ENCODE measurements around the gene CPSF3. TPM values are rescaled to one million over a fixed set of nuclear protein-coding genes. Genes with fewer than 3 reads are reported as not detected.

The CPSF3 gene
- total and polyA plus RNA-seq, 2 of the 8 experiments (the other 6 are each of a cell fraction or from before 2014, with no cell fraction given): 44.5 to 93.3 TPM

DNA sequence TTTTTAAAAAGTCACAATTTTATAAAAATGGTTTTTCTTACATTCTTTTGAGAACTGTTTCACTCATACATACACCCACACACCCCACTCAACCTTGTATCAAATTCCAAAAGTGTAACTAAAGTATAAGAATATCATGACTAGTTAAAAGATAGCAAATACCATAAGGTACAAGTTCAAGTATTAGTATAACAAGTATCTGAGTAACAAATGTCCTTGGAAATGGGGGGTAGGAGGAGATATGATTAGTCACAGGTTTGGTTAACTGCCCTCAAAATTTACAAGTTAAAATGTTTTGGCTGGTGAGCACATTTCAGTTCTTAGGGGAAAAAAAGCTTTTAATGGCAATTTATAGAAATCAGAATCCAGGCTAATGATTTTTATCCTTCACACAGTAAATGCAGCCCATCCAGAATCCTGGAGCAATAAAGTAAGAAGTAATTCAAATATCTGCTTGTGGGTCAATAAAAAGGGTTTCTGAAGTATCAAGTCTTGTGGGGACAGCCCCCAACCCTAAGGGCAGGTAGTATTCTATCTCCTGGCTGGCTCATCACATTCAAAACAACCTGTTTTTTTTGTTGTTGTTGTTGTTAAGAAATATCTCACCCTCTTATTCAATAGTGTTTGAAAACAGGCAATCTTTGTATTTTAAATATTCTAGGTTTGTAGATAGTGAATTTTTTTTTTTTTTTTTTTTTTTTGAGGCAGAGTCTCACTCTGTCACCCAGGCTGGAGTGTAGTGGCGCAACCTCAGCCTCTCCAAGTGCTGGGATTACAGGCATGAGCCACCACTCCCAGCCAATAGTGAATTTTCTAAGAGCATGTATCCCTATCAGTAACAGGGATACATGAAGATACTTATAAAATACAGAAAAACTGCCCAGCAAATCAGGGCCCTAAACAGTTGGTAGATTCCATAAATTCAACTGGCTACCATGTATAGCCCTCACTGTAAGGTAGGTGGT lies 65.4 kb downstream of the CPSF3 start:
- no peak overlapping the region for H3K4me2 ChIP-seq (ENCODE audit: insufficient read depth in 1 of 2, low read depth in 2 of 2, low read length in 2 of 2)
- no peaks in the 10 kb centered on the region for H3K27me3 ChIP-seq (replicated peaks in 1 of 4; ENCODE audit: control insufficient read depth in 3 of 4, extremely low read depth in 1 of 4, insufficient read depth in 3 of 4, low read length in 3 of 4)
- no peaks in the 10 kb centered on the region for H3K23me2 ChIP-seq (ENCODE audit: low read depth, low read length)
- H3K9me3 ChIP-seq (ENCODE audit: insufficient read depth in 2 of 2, low read depth in 1 of 2, low read length in 1 of 2): no peaks in the 10 kb centered on the region
- no peak for TF ChIP-seq GABPA (IDR thresholded peaks at IDR 0.05; ENCODE audit: borderline replicate concordance, insufficient read depth, low read length)
- no peak for TF ChIP-seq HDAC6 (IDR thresholded peaks at IDR 0.05; ENCODE audit: low read depth, low read length)
- no peak for TF ChIP-seq RAD21 (IDR thresholded peaks at IDR 0.05 in 1 of 2, conservative IDR thresholded peaks at IDR 0.05 in 1 of 2; ENCODE audit: low read depth in 2 of 2, low read length in 2 of 2)
- no peak for TF ChIP-seq SAP30 (IDR thresholded peaks at IDR 0.05; ENCODE audit: insufficient read depth, insufficient replicate concordance, low read length)
- TF ChIP-seq BCL11A (IDR thresholded peaks at IDR 0.05; ENCODE audit: low read depth in 2 of 2, low read length in 2 of 2): no peak
- TF ChIP-seq CBX8 (IDR thresholded peaks at IDR 0.05; ENCODE audit: borderline replicate concordance, low read depth, low read length): no peak
- no peak for TF ChIP-seq CEBPB (IDR thresholded peaks at IDR 0.05; ENCODE audit: low read depth, low read length)
- no peak for TF ChIP-seq HDAC2 (IDR thresholded peaks at IDR 0.05; ENCODE audit: borderline replicate concordance in 1 of 2, low read depth in 2 of 2, low read length in 2 of 2)
- no peak for TF ChIP-seq POU5F1 (IDR thresholded peaks at IDR 0.05; ENCODE audit: low read depth, low read length)
- TF ChIP-seq NRF1 (IDR thresholded peaks at IDR 0.05; ENCODE audit: low read depth, low read length): no peak
- no peak overlapping the region for H2BK120ac ChIP-seq (replicated peaks; ENCODE audit: low read depth, low read length)
- H3K18ac ChIP-seq (ENCODE audit: extremely low read depth, low read length): no peak overlapping the region
- H2BK5ac ChIP-seq (ENCODE audit: low read depth, low read length): no peak overlapping the region
- DNase-seq (ENCODE audit: low read depth in 1 of 2, low spot score in 2 of 2) (no peak), FAIRE-seq (no peak)
- H3K79me1 ChIP-seq (ENCODE audit: low read depth, low read length): no peaks in the 10 kb centered on the region
- H2AFZ ChIP-seq (ENCODE audit: low read length): no peak overlapping the region
- peaks cover 0 to 3% of the 10 kb centered on the region in 2 experiments for H4K20me1 ChIP-seq (replicated peaks in 1 of 2; ENCODE audit: control insufficient read depth in 1 of 2, insufficient read depth in 2 of 2, low read length in 2 of 2)
- H3K23ac ChIP-seq (ENCODE audit: insufficient read length): no peak overlapping the region
- peaks cover 22 to 75% (median 49%) of the 10 kb centered on the region in 4 experiments for H3K36me3 ChIP-seq (ENCODE audit: control insufficient read depth in 2 of 4, insufficient read depth in 4 of 4, low read length in 3 of 4)
- no peak overlapping the region for H4K8ac ChIP-seq (ENCODE audit: extremely low read depth, insufficient read depth, low read length)
- H2AK5ac ChIP-seq (ENCODE audit: low read depth, low read length): no peak overlapping the region
- H2BK12ac ChIP-seq (ENCODE audit: low read depth, low read length): no peak overlapping the region
- no peak overlapping the region for H3K56ac ChIP-seq (replicated peaks; ENCODE audit: insufficient read length, low read depth, low read length)
- no peak overlapping the region for H4K91ac ChIP-seq (replicated peaks; ENCODE audit: insufficient read length, low read length)
- H3K79me2 ChIP-seq (ENCODE audit: control insufficient read depth in 1 of 2, insufficient read depth in 2 of 2, low read length in 2 of 2): no peaks in the 10 kb centered on the region
- H4K5ac ChIP-seq (ENCODE audit: insufficient read length, low read depth, low read length): no peak overlapping the region
- H3K4me3 ChIP-seq (ENCODE audit: extremely low read depth in 1 of 4, insufficient read depth in 2 of 4, low read depth in 3 of 4, low read length in 4 of 4): no peak overlapping the region
- no peak overlapping the region for H3K27ac ChIP-seq (ENCODE audit: low read depth, low read length)
- ChIA-PET POLR2A (ENCODE audit: partially characterized antibody) (interaction anchor here (1.3 kb wide), 1 partner anchor 12 kb away, joined by 3 read pairs; no protein-coding TSS in a partner anchor), CTCF (ENCODE audit: partially characterized antibody) (no interaction called here)
- no peak overlapping the region for H3K4ac ChIP-seq (replicated peaks; ENCODE audit: insufficient read length, low read depth, low read length)
- H2BK20ac ChIP-seq (ENCODE audit: low read length): no peak overlapping the region
- WGBS, 2 experiments (ENCODE audit: extremely low coverage in 1 of 2, insufficient coverage in 1 of 2, insufficient read length in 1 of 2, insufficient replicate concordance in 2 of 2, low coverage in 1 of 2, low lambda C conversion rate in 2 of 2, missing lambda C conversion rate in 1 of 2): 100% methylated on average over 1 of the region's 1 CpG; no CpG with 5 or more reads in 1 of the 2 experiments
- no peak overlapping the region for H3K14ac ChIP-seq (ENCODE audit: insufficient read length)
- H3K4me1 ChIP-seq (replicated peaks in 1 of 4; ENCODE audit: control insufficient read depth in 3 of 4, insufficient read depth in 4 of 4, low read length in 3 of 4): no peaks in the 10 kb centered on the region
- H2BK15ac ChIP-seq (ENCODE audit: low read length): no peak overlapping the region
- H3K9ac ChIP-seq (replicated peaks in 1 of 4; ENCODE audit: extremely low read depth in 1 of 4, low read depth in 3 of 4, low read length in 3 of 4): no peak overlapping the region
